Erythroblast (primary cell): ENCODE measurements around the gene THSD4.

ENCODE experiments used
- GATA1 ChIP-seq: IDR thresholded peaks from 2 replicates; pipeline ENCODE4 v1.6.1; 2011; ENCODE audit warnings: low read depth, mild to moderate bottlenecking, control low read depth, low read length, moderate library complexity
- POLR2A ChIP-seq: IDR thresholded peaks from 2 replicates; pipeline ENCODE4 v1.6.1; 2011; ENCODE audit warnings: mild to moderate bottlenecking, low read length

DNA sequence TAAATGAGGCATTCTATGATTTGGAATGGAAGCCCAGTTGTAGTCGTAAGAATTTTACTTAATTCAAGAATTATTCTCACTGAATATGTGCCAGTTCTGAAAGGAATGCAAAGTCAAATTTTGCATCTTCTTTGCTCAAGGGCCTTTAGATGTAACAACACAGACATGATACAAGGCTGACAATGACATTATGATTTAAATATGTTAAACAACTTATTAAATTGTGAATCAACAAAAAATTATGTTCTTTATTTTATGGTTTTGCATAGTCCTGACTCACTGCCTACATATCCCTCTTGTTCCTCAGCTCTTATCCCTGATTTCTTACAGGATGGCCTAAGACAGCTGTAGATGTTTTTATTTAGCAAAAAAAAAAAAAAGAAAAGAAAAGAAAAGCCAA is 524.2 kb downstream of the THSD4 start:
- no peak for TF ChIP-seq POLR2A
- TF ChIP-seq GATA1, result no peak
